Loucy (cell line): ENCODE measurements around the gene NRG2.

Source experiments
- EZH2phosphoT487 ChIP-seq: fragments of 200-600 bp; IDR thresholded peaks from 2 replicates; pipeline ENCODE4 v1.6.1; 2018; ENCODE audit warnings: antibody characterized with exemption, mild to moderate bottlenecking, moderate library complexity, borderline replicate concordance
- TF ChIP-seq, protein P1 (sequence below): fragments of 200-600 bp; sonication (generic); conservative IDR thresholded peaks from 2 replicates; pipeline ENCODE4 v1.5.1; 2014; ENCODE audit warnings: mild to moderate bottlenecking, antibody characterized with exemption, low read length

DNA sequence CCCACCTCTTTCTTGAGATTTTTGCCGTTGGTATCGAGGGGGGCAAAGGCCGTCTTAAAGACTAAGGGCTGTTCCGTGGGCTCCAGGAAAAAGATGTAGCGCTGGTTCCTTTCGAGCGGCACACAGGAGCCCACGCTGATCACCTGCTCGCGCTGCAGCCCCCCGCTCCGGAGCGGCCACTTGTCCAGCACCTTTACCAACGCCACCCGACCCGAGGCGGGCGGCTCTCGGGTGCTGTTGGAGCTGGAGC lies 781 bp downstream of the NRG2 start:
- TF ChIP-seq, protein P1, sequence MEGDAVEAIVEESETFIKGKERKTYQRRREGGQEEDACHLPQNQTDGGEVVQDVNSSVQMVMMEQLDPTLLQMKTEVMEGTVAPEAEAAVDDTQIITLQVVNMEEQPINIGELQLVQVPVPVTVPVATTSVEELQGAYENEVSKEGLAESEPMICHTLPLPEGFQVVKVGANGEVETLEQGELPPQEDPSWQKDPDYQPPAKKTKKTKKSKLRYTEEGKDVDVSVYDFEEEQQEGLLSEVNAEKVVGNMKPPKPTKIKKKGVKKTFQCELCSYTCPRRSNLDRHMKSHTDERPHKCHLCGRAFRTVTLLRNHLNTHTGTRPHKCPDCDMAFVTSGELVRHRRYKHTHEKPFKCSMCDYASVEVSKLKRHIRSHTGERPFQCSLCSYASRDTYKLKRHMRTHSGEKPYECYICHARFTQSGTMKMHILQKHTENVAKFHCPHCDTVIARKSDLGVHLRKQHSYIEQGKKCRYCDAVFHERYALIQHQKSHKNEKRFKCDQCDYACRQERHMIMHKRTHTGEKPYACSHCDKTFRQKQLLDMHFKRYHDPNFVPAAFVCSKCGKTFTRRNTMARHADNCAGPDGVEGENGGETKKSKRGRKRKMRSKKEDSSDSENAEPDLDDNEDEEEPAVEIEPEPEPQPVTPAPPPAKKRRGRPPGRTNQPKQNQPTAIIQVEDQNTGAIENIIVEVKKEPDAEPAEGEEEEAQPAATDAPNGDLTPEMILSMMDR: no peak
- no peak for TF ChIP-seq EZH2phosphoT487
